ENCODE results near the gene AGAP9.
"Not testable (repeated sequence)": the region's sequence is repeated elsewhere in the genome, so short reads cannot be mapped to it uniquely, and the experiment has no call there.

The AGAP9 gene

GRCh38 chr10:47523475-47523874, at the start of gene AGAP9:
TSS of gene AGAP9 (minus strand) at chr10:47523638. CDS start at chr10:47523526, 112 bp downstream.
- not testable (repeated sequence) for DNase-seq (ENCODE audit: low spot score)

- not testable (repeated sequence) for DNase-seq (ENCODE audit: low spot score)
Observed at GRCh38 chr10:47571138-47571912, 47.9 kb upstream of the AGAP9 start.

- not testable (repeated sequence) for DNase-seq (ENCODE audit: low spot score)
Observed at GRCh38 chr10:47566757-47567156, 43.3 kb upstream of the AGAP9 start.

GRCh38 chr10:47566108-47566699, 42.8 kb upstream of the AGAP9 start:
- DNase-seq (ENCODE audit: low spot score), result not testable (repeated sequence)

- DNase-seq (ENCODE audit: low spot score), result not testable (repeated sequence)
Observed at GRCh38 chr10:47565517-47565920, 42.1 kb upstream of the AGAP9 start.

- DNase-seq (ENCODE audit: low spot score), result not testable (repeated sequence)
Observed at GRCh38 chr10:47564953-47565352, 41.5 kb upstream of the AGAP9 start.

- DNase-seq (ENCODE audit: low spot score), result not testable (repeated sequence)
Observed at GRCh38 chr10:47564318-47564717, 40.9 kb upstream of the AGAP9 start.

- not testable (repeated sequence) for DNase-seq (ENCODE audit: low spot score)
Observed at GRCh38 chr10:47560452-47560851, 37.0 kb upstream of the AGAP9 start.

- not testable (repeated sequence) for DNase-seq (ENCODE audit: low spot score)
Observed at GRCh38 chr10:47559718-47560308, 36.4 kb upstream of the AGAP9 start.

- DNase-seq (ENCODE audit: low spot score), result not testable (repeated sequence)
Observed at GRCh38 chr10:47558109-47558508, 34.7 kb upstream of the AGAP9 start.

GRCh38 chr10:47557616-47558015, 34.2 kb upstream of the AGAP9 start:
- DNase-seq (ENCODE audit: low spot score), result not testable (repeated sequence)

GRCh38 chr10:47555334-47555733, 31.9 kb upstream of the AGAP9 start:
- not testable (repeated sequence) for DNase-seq (ENCODE audit: low spot score)

GRCh38 chr10:47554552-47554951, 31.1 kb upstream of the AGAP9 start:
- DNase-seq (ENCODE audit: low spot score), result not testable (repeated sequence)

GRCh38 chr10:47553860-47554247, 30.4 kb upstream of the AGAP9 start:
- DNase-seq (ENCODE audit: low spot score), result peak; percentile 7

- DNase-seq (ENCODE audit: low spot score), result peak; percentile 89
Observed at GRCh38 chr10:47553214-47553859, 29.9 kb upstream of the AGAP9 start.

GRCh38 chr10:47552719-47553118, 29.3 kb upstream of the AGAP9 start:
- DNase-seq (ENCODE audit: low spot score), result peak; percentile 55

- DNase-seq (ENCODE audit: low spot score), result not testable (repeated sequence)
Observed at GRCh38 chr10:47547286-47547685, 23.8 kb upstream of the AGAP9 start.

GRCh38 chr10:47536430-47536829, 13.0 kb upstream of the AGAP9 start:
- not testable (repeated sequence) for DNase-seq (ENCODE audit: low spot score)

- not testable (repeated sequence) for DNase-seq (ENCODE audit: low spot score)
Observed at GRCh38 chr10:47502313-47502712, 21.1 kb downstream of the AGAP9 start.

GRCh38 chr10:47494226-47494625, 29.2 kb downstream of the AGAP9 start:
- DNase-seq (ENCODE audit: low spot score), result not testable (repeated sequence)

GRCh38 chr10:47491600-47491999, 31.8 kb downstream of the AGAP9 start, which contains the start of gene FAM25G:
TSS of gene FAM25G (minus strand) at chr10:47491700. CDS start at chr10:47491674, 26 bp downstream.
- not testable (repeated sequence) for DNase-seq (ENCODE audit: low spot score)

- DNase-seq (ENCODE audit: low spot score), result not testable (repeated sequence)
Observed at GRCh38 chr10:47489630-47490029, 33.8 kb downstream of the AGAP9 start.

Data from NAMALWA (cell line).